HG02884 (cell line): ENCODE data around the gene KIR3DL3.
"Not testable (repeated sequence)": the region's sequence is repeated elsewhere in the genome, so short reads cannot be mapped to it uniquely, and the experiment has no call there.

ENCODE experiments used
- ATAC-seq: cut with Tn5 transposase; IDR thresholded peaks from one replicate; pipeline ENCODE4 v1.9.1; 2021; ENCODE audit warnings: mild to moderate bottlenecking, moderate library complexity; ENCODE audit not compliant: unreplicated experiment

Gene KIR3DL3

GRCh38 chr19:54729416-54730188, 5.4 kb downstream of the KIR3DL3 start:
- no peak for ATAC-seq

GRCh38 chr19:54731191-54731590, 6.9 kb downstream of the KIR3DL3 start:
- ATAC-seq: no peak

GRCh38 chr19:54738306-54738705, 14.1 kb downstream of the KIR3DL3 start, which contains the start of gene KIR2DL3:
TSS of gene KIR2DL3 (plus strand) at chr19:54738513. CDS start at chr19:54738546, 33 bp downstream.
- not testable (repeated sequence) for ATAC-seq

- ATAC-seq: no peak
These were observed 14.5 kb downstream of the KIR3DL3 start for GRCh38 chr19:54738715-54739114.

- no peak for ATAC-seq
These were observed 15.6 kb downstream of the KIR3DL3 start for GRCh38 chr19:54739587-54740497.

GRCh38 chr19:54741950-54742349, 17.7 kb downstream of the KIR3DL3 start:
- ATAC-seq: not testable (repeated sequence)

GRCh38 chr19:54744080-54744479, 19.8 kb downstream of the KIR3DL3 start:
- ATAC-seq: not testable (repeated sequence)

- not testable (repeated sequence) for ATAC-seq
These were observed 23.5 kb downstream of the KIR3DL3 start for GRCh38 chr19:54747614-54748322.

GRCh38 chr19:54750276-54750675, 26.0 kb downstream of the KIR3DL3 start:
- ATAC-seq: not testable (repeated sequence)

- not testable (repeated sequence) for ATAC-seq
These were observed 32.2 kb downstream of the KIR3DL3 start for GRCh38 chr19:54756204-54757110.

- ATAC-seq: not testable (repeated sequence)
These were observed 34.3 kb downstream of the KIR3DL3 start for GRCh38 chr19:54758577-54758976.

GRCh38 chr19:54764219-54764618, 40.0 kb downstream of the KIR3DL3 start:
- not testable (repeated sequence) for ATAC-seq

GRCh38 chr19:54766464-54766863, 42.2 kb downstream of the KIR3DL3 start:
- not testable (repeated sequence) for ATAC-seq

GRCh38 chr19:54769646-54770045, 45.4 kb downstream of the KIR3DL3 start, which contains the start of gene KIR2DL1:
TSS of gene KIR2DL1 (plus strand) at chr19:54769793. CDS start at chr19:54769851, 58 bp downstream.
- not testable (repeated sequence) for ATAC-seq

- not testable (repeated sequence) for ATAC-seq
These were observed 46.3 kb downstream of the KIR3DL3 start for GRCh38 chr19:54770511-54770910.

GRCh38 chr19:54771018-54771960, 47.0 kb downstream of the KIR3DL3 start:
- ATAC-seq: not testable (repeated sequence)

GRCh38 chr19:54772666-54773065, 48.4 kb downstream of the KIR3DL3 start:
- ATAC-seq: not testable (repeated sequence)

GRCh38 chr19:54775095-54775815, 51.0 kb downstream of the KIR3DL3 start:
- not testable (repeated sequence) for ATAC-seq
